GM12864 (cell line): Measurements from ENCODE around the gene NUDT16.
A peak's percentile ranks its signal among the peaks of the same experiment; 100 is the strongest.
"Not testable (repeated sequence)": the region's sequence is repeated elsewhere in the genome, so short reads cannot be mapped to it uniquely, and the experiment has no call there.

ENCODE experiments used
- DNase-seq: peaks from one replicate; pipeline ENCODE4 v3.0.0-alpha.2; 2011; ENCODE audit warnings: low read depth
- H3K4me3 ChIP-seq: 2 replicates; pipeline ENCODE4 v1.5.1; 2011; ENCODE audit warnings: mild to moderate bottlenecking, low read depth, low read length, control low read depth
- CTCF ChIP-seq: IDR thresholded peaks from 2 replicates; pipeline ENCODE4 v1.5.1; 2011; ENCODE audit warnings: low read depth, mild to moderate bottlenecking, moderate library complexity, low read length, control low read depth, inconsistent platforms; ENCODE audit errors: missing control alignments

NUDT16 gene

GRCh38 chr3:131361464-131362421 is 19.8 kb upstream of the NUDT16 start:
- H3K4me3 ChIP-seq = no peak overlapping the region
- TF ChIP-seq CTCF = no peak
- DNase-seq = no peak

- no peak overlapping the region for H3K4me3 ChIP-seq
- no peak for DNase-seq
- no peak for TF ChIP-seq CTCF
These were observed 18.3 kb upstream of the NUDT16 start for GRCh38 chr3:131363275-131363674.

GRCh38 chr3:131370935-131371687 is 10.5 kb upstream of the NUDT16 start:
- TF ChIP-seq CTCF = no peak
- no peak for DNase-seq
- no peak overlapping the region for H3K4me3 ChIP-seq

- no peak for DNase-seq
- no peak for TF ChIP-seq CTCF
- no peak overlapping the region for H3K4me3 ChIP-seq
These were observed 9.9 kb upstream of the NUDT16 start for GRCh38 chr3:131371688-131372066.

- H3K4me3 ChIP-seq = no peak overlapping the region
- no peak for TF ChIP-seq CTCF
- DNase-seq = no peak
These were observed 6.8 kb upstream of the NUDT16 start for GRCh38 chr3:131374741-131375140.

GRCh38 chr3:131380821-131381444 is 641 bp upstream of the NUDT16 start:
- DNase-seq = not testable (repeated sequence)

More at GRCh38 chr3:131380821-131381444, 641 bp upstream of the NUDT16 start:
- peak overlapping the region; percentile 66 for H3K4me3 ChIP-seq
